B cell (primary cell): ENCODE measurements around the gene SLC16A1.

Source experiments
- CTCF ChIP-seq: fragments of 200-600 bp; IDR thresholded peaks from one replicate; pipeline ENCODE4 v1.8.0; 2022; ENCODE audit warnings: antibody characterized with exemption, mild to moderate bottlenecking
- EZH2 ChIP-seq: IDR thresholded peaks from 2 replicates; pipeline ENCODE4 v1.6.1; 2012; ENCODE audit warnings: borderline replicate concordance, low read depth, mild to moderate bottlenecking, moderate library complexity, low read length; ENCODE audit not compliant: insufficient read depth, poor library complexity, severe bottlenecking

- TF ChIP-seq CTCF: no peak
- TF ChIP-seq EZH2: no peak
These were observed 17.8 kb downstream of the SLC16A1 start for GRCh38 chr1:112938210-112938609.
